ENCODE measurements around the gene AVPI1. TPM values are rescaled to one million over a fixed set of nuclear protein-coding genes. Genes with fewer than 3 reads are reported as not detected.

Gene AVPI1
- total and polyA plus RNA-seq, 2 of the 13 experiments (the other 11 are each of a cell fraction or from before 2014, with no cell fraction given) = 39.8 to 61.2 TPM

DNA sequence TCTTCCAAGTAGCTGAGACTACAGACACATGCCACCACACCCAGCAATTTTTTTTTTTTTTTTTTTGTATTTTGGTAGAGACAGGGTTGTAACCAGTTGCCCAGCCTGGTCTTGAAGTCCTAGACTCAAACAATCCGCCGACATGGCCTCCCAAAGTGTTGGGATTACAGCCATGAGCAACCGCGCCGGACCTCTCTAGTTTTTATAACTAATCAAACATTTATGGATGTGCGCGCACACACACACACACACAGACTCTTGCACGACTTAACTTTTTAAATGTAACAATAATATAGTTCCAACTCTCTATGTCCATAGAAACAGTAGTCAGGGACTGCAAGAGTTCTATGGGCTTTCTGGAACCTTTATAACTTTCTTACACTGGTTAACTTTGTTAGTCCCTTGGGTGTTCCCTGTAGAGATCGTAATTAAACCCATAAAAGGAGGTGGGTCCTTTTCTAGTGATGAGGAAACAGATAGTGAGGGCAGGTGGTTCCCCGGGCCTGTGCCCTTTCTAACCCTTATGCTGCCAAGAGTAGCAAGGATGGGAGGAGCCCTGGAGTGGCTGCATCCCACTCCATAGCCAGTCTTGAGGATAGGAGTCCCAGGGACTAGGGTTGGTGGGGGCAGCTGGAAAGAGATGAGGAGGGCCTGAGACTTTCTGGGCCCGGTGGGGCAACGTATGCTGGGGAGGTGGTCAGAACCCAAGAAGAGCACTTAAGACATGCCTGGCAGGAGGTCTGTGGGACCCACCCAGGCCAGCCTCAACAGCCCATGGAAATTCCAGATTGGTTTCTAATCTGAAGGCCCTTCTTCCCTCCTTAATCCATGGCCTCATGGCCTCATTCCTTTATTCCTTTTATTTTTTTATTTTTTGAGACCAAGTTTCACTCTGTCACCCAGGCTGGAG, 35.1 kb upstream of the AVPI1 start:
- BruUV-seq (replicated peaks) = no TSS peak
- ATAC-seq = no peak
- 69% methylated on average over 10 of the region's 12 CpGs for WGBS (ENCODE audit: low lambda C conversion rate)
- Histone ChIP-seq H4K20me1 (ENCODE audit: insufficient read depth, low read length) (no peaks in the 10 kb centered on the region), H3K36me3 (replicated peaks in 1 of 2; ENCODE audit: control insufficient read depth in 1 of 2, insufficient read depth in 2 of 2, low read length in 2 of 2) (no peaks in the 10 kb centered on the region), H3K79me2 (ENCODE audit: insufficient read depth, low read length) (no peaks in the 10 kb centered on the region), H3K4me2 (ENCODE audit: low read depth, low read length) (no peak overlapping the region), H3K27me3 (ENCODE audit: control insufficient read depth in 1 of 2, insufficient read depth in 2 of 2, low read length in 2 of 2) (peaks cover 0 to 3% of the 10 kb centered on the region in 2 experiments; a peak in 1 of 5 replicates), H3K4me1 (ENCODE audit: insufficient read depth, low read length) (peaks cover 39% of the 10 kb centered on the region), H3K4me3 (replicated peaks in 1 of 3; ENCODE audit: insufficient read depth in 1 of 3, low read depth in 2 of 3, low read length in 3 of 3) (no peak overlapping the region), H2AFZ (ENCODE audit: low read length) (no peak overlapping the region), H3K27ac (ENCODE audit: extremely low read length, insufficient read depth, low read length) (no peak overlapping the region), H3K9ac (ENCODE audit: insufficient read depth, low read depth, low read length) (no peak overlapping the region), H3K9me3 (ENCODE audit: low read length) (no peaks in the 10 kb centered on the region)
- intact Hi-C loops (cut with micrococcal nuclease; ENCODE audit: unreplicated experiment) = no loop called here
- DNase-seq (ENCODE audit: low spot score) = no peak
- CTCF ChIA-PET (ENCODE audit: low intra/inter-chr PET ratio, low total read pairs) = no interaction called here
- FAIRE-seq = no peak
- POLR2A ChIA-PET = no interaction called here
- in situ Hi-C loops (cut with HindIII; ENCODE audit: extremely low pct_ligation_motif_present, low pct_unique_long_range_greater_than_20kb) = no loop called here
- no peak for TF ChIP-seq ZC3H13 (CRISPR knock-in tag; IDR thresholded peaks at IDR 0.05)
- TF ChIP-seq, protein P1, sequence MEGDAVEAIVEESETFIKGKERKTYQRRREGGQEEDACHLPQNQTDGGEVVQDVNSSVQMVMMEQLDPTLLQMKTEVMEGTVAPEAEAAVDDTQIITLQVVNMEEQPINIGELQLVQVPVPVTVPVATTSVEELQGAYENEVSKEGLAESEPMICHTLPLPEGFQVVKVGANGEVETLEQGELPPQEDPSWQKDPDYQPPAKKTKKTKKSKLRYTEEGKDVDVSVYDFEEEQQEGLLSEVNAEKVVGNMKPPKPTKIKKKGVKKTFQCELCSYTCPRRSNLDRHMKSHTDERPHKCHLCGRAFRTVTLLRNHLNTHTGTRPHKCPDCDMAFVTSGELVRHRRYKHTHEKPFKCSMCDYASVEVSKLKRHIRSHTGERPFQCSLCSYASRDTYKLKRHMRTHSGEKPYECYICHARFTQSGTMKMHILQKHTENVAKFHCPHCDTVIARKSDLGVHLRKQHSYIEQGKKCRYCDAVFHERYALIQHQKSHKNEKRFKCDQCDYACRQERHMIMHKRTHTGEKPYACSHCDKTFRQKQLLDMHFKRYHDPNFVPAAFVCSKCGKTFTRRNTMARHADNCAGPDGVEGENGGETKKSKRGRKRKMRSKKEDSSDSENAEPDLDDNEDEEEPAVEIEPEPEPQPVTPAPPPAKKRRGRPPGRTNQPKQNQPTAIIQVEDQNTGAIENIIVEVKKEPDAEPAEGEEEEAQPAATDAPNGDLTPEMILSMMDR (CRISPR knock-in tag; IDR thresholded peaks at IDR 0.05) = no peak
- TF ChIP-seq ZNF781 (CRISPR knock-in tag; IDR thresholded peaks at IDR 0.05; ENCODE audit: borderline replicate concordance, not compliant biosample characterization) = no peak
- no peak for TF ChIP-seq FOXP1 (IDR thresholded peaks at IDR 0.05)
- TF ChIP-seq FOXP1 (CRISPR knock-in tag; IDR thresholded peaks at IDR 0.05) = no peak
- TF ChIP-seq, protein P2, sequence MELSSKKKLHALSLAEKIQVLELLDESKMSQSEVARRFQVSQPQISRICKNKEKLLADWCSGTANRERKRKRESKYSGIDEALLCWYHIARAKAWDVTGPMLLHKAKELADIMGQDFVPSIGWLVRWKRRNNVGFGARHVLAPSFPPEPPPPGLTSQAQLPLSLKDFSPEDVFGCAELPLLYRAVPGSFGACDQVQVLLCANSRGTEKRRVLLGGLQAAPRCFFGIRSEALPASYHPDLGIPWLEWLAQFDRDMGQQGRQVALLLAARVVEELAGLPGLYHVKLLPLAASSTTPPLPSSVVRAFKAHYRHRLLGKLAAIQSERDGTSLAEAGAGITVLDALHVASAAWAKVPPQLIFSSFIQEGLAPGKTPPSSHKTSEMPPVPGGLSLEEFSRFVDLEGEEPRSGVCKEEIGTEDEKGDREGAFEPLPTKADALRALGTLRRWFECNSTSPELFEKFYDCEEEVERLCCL (CRISPR knock-in tag; IDR thresholded peaks at IDR 0.05; ENCODE audit: borderline replicate concordance) = no peak
- TF ChIP-seq, protein P3, sequence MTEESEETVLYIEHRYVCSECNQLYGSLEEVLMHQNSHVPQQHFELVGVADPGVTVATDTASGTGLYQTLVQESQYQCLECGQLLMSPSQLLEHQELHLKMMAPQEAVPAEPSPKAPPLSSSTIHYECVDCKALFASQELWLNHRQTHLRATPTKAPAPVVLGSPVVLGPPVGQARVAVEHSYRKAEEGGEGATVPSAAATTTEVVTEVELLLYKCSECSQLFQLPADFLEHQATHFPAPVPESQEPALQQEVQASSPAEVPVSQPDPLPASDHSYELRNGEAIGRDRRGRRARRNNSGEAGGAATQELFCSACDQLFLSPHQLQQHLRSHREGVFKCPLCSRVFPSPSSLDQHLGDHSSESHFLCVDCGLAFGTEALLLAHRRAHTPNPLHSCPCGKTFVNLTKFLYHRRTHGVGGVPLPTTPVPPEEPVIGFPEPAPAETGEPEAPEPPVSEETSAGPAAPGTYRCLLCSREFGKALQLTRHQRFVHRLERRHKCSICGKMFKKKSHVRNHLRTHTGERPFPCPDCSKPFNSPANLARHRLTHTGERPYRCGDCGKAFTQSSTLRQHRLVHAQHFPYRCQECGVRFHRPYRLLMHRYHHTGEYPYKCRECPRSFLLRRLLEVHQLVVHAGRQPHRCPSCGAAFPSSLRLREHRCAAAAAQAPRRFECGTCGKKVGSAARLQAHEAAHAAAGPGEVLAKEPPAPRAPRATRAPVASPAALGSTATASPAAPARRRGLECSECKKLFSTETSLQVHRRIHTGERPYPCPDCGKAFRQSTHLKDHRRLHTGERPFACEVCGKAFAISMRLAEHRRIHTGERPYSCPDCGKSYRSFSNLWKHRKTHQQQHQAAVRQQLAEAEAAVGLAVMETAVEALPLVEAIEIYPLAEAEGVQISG (CRISPR knock-in tag; IDR thresholded peaks at IDR 0.05) = no peak
- no peak for TF ChIP-seq MTA3 (CRISPR knock-in tag; IDR thresholded peaks at IDR 0.05)
- no peak for TF ChIP-seq ZNF441 (CRISPR knock-in tag; IDR thresholded peaks at IDR 0.05; ENCODE audit: borderline replicate concordance)
- TF ChIP-seq, protein P4, sequence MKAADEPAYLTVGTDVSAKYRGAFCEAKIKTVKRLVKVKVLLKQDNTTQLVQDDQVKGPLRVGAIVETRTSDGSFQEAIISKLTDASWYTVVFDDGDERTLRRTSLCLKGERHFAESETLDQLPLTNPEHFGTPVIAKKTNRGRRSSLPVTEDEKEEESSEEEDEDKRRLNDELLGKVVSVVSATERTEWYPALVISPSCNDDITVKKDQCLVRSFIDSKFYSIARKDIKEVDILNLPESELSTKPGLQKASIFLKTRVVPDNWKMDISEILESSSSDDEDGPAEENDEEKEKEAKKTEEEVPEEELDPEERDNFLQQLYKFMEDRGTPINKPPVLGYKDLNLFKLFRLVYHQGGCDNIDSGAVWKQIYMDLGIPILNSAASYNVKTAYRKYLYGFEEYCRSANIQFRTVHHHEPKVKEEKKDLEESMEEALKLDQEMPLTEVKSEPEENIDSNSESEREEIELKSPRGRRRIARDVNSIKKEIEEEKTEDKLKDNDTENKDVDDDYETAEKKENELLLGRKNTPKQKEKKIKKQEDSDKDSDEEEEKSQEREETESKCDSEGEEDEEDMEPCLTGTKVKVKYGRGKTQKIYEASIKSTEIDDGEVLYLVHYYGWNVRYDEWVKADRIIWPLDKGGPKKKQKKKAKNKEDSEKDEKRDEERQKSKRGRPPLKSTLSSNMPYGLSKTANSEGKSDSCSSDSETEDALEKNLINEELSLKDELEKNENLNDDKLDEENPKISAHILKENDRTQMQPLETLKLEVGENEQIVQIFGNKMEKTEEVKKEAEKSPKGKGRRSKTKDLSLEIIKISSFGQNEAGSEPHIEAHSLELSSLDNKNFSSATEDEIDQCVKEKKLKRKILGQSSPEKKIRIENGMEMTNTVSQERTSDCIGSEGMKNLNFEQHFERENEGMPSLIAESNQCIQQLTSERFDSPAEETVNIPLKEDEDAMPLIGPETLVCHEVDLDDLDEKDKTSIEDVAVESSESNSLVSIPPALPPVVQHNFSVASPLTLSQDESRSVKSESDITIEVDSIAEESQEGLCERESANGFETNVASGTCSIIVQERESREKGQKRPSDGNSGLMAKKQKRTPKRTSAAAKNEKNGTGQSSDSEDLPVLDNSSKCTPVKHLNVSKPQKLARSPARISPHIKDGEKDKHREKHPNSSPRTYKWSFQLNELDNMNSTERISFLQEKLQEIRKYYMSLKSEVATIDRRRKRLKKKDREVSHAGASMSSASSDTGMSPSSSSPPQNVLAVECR (CRISPR knock-in tag; IDR thresholded peaks at IDR 0.05; ENCODE audit: borderline replicate concordance) = no peak
- TF ChIP-seq, protein P5, sequence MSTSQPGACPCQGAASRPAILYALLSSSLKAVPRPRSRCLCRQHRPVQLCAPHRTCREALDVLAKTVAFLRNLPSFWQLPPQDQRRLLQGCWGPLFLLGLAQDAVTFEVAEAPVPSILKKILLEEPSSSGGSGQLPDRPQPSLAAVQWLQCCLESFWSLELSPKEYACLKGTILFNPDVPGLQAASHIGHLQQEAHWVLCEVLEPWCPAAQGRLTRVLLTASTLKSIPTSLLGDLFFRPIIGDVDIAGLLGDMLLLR (CRISPR knock-in tag; IDR thresholded peaks at IDR 0.05) = no peak
- TF ChIP-seq HES4 (CRISPR knock-in tag; IDR thresholded peaks at IDR 0.05; ENCODE audit: borderline replicate concordance) = no peak

Measured in HepG2 (cell line).